HCT116 (cell line): ENCODE measurements around the gene KCNK1. TPM values are rescaled to one million over a fixed set of nuclear protein-coding genes. Genes with fewer than 3 reads are reported as not detected.

Experiments
- ATAC-seq: fragments of 200-7000 bp; cut with Tn5 transposase; 2 replicates; pipeline ENCODE4 v1.9.1; 2020; ENCODE audit warnings: mild to moderate bottlenecking, moderate library complexity
- BruUV-seq: library from RNA; stranded (reverse); fragments of 400-500 nt; replicated peaks from 2 replicates; lab custom pipeline; 2021; lab: Mats Ljungman, UMichigan
- CTCF ChIA-PET: fragments of 300-600 bp; sonication (Branson Sonifier 250); formaldehyde crosslinking; loops from one replicate; lab custom pipeline; 2021; ENCODE audit warnings: antibody characterized with exemption; lab: Charles Lee
- POLR2A ChIA-PET: fragments of 300-600, 350-600 bp; sonication (Branson Sonifier 250); formaldehyde crosslinking; loops from one replicate; lab custom pipeline; 2021; ENCODE audit warnings: antibody characterized with exemption; lab: Charles Lee
- RAD21 ChIA-PET, 2 experiments: fragments of 300-600 bp; sonication (Branson Sonifier 250); formaldehyde crosslinking; loops; one replicate each; lab custom pipeline; 2023; ENCODE audit warnings: low total read pairs in 2 of 2; ENCODE audit not compliant: uncharacterized antibody in 2 of 2, unreplicated experiment in 2 of 2, low non-redundant PET in 1 of 2; lab: Charles Lee
- DNase-seq: peaks from one replicate; pipeline ENCODE4 v3.0.0-alpha.2; 2010; ENCODE audit warnings: low read depth, low spot score
- H2AFZ ChIP-seq: fragments of 200-600 bp; shearing (Covaris generic), sonication (generic); 2 replicates; pipeline ENCODE4 v1.6.1; 2017; ENCODE audit warnings: low read depth, mixed run types, mixed read lengths, antibody characterized with exemption, low read length; ENCODE audit not compliant: poor library complexity, severe bottlenecking
- H3K27ac ChIP-seq: 2 replicates; pipeline ENCODE4 v1.5.1; 2012; ENCODE audit warnings: low read depth, low read length
- H3K27me3 ChIP-seq: fragments of 200-600 bp; sonication (generic); 2 replicates; pipeline ENCODE4 v1.6.1; 2016; ENCODE audit warnings: mixed run types, low read length, mixed read lengths; ENCODE audit not compliant: insufficient read depth
- H3K36me3 ChIP-seq, 2 experiments: fragments of 200-500 bp in 1 of 2; fragments of 200-600 bp in 1 of 2; sonication (Bioruptor generic) in 1 of 2; sonication (generic) in 1 of 2; 2 replicates each; pipeline versions ENCODE4 v1.5.1 to v1.6.1; 2014 to 2016; ENCODE audit warnings: low read length in 2 of 2, inconsistent platforms in 1 of 2, mixed read lengths in 1 of 2, mixed run types in 1 of 2; ENCODE audit not compliant: insufficient read depth in 2 of 2, control insufficient read depth in 1 of 2
- H3K4me1 ChIP-seq, 2 experiments: fragments of 200-600 bp in 1 of 2; sonication (generic) in 1 of 2; 2 replicates each; pipeline versions ENCODE4 v1.5.1 to v1.6.1; 2012 to 2017; ENCODE audit warnings: low read length in 2 of 2, inconsistent platforms in 1 of 2, mild to moderate bottlenecking in 1 of 2, mixed read lengths in 1 of 2, mixed run types in 1 of 2, moderate library complexity in 1 of 2; ENCODE audit not compliant: insufficient read depth in 2 of 2, control insufficient read depth in 1 of 2
- H3K4me2 ChIP-seq: fragments of 200-600 bp; sonication (generic); 2 replicates; pipeline ENCODE4 v1.6.1; 2017; ENCODE audit warnings: mixed run types, low read length, mixed read lengths
- H3K4me3 ChIP-seq, 2 experiments: fragments of 200-600 bp in 1 of 2; sonication (generic) in 1 of 2; replicated peaks in 1 of 2; 2 replicates each; pipeline ENCODE4 v1.5.1; 2011 to 2016; ENCODE audit warnings: low read length in 2 of 2, control low read depth in 1 of 2, low read depth in 1 of 2, mild to moderate bottlenecking in 1 of 2, mixed read lengths in 1 of 2, mixed run types in 1 of 2
- H3K79me2 ChIP-seq: fragments of 200-600 bp; sonication (generic); 2 replicates; pipeline ENCODE4 v1.6.1; 2017; ENCODE audit warnings: mild to moderate bottlenecking, mixed run types, low read length, moderate library complexity, mixed read lengths; ENCODE audit not compliant: insufficient read depth
- H3K9ac ChIP-seq: fragments of 200-600 bp; sonication (generic); 2 replicates; pipeline ENCODE4 v1.6.1; 2016; ENCODE audit warnings: low read length, mixed read lengths
- H3K9me2 ChIP-seq: fragments of 200-600 bp; sonication (generic), shearing (Covaris generic); 2 replicates; pipeline ENCODE4 v1.6.1; 2017; ENCODE audit warnings: mixed run types, mild to moderate bottlenecking, moderate library complexity; ENCODE audit not compliant: insufficient read depth
- H3K9me3 ChIP-seq, 2 experiments: fragments of 200-500 bp in 1 of 2; fragments of 200-600 bp in 1 of 2; sonication (Bioruptor generic) in 1 of 2; sonication (generic) in 1 of 2; 2 replicates each; pipeline ENCODE4 v1.6.1; 2014 to 2017; ENCODE audit warnings: low read length in 2 of 2, mixed read lengths in 2 of 2, inconsistent platforms in 1 of 2, low read depth in 1 of 2, mild to moderate bottlenecking in 1 of 2, mixed run types in 1 of 2, moderate library complexity in 1 of 2; ENCODE audit not compliant: control insufficient read depth in 1 of 2, insufficient read depth in 1 of 2
- H4K20me1 ChIP-seq: fragments of 200-600 bp; sonication (generic), shearing (Covaris generic); 2 replicates; pipeline ENCODE4 v1.6.1; 2017; ENCODE audit warnings: mixed run types, mild to moderate bottlenecking, moderate library complexity; ENCODE audit not compliant: insufficient read depth
- CBX3 ChIP-seq: IDR thresholded peaks from 2 replicates; pipeline ENCODE4 v1.6.1; 2012; ENCODE audit warnings: low read depth
- CEBPB ChIP-seq: IDR thresholded peaks from 2 replicates; pipeline ENCODE4 v1.6.1; 2012; ENCODE audit warnings: low read depth
- EGR1 ChIP-seq: IDR thresholded peaks from 2 replicates; pipeline ENCODE4 v1.6.1; 2012; ENCODE audit warnings: low read depth
- ELF1 ChIP-seq: IDR thresholded peaks from 2 replicates; pipeline ENCODE4 v1.6.1; 2012; ENCODE audit warnings: low read depth, borderline replicate concordance
- EZH2 ChIP-seq: fragments of 200-600 bp; sonication (generic); IDR thresholded peaks from 2 replicates; pipeline ENCODE4 v1.6.1; 2017; ENCODE audit warnings: antibody characterized with exemption, mixed run types
- FOSL1 ChIP-seq: IDR thresholded peaks from 2 replicates; pipeline ENCODE4 v1.6.1; 2012; ENCODE audit warnings: low read depth
- JUND ChIP-seq: IDR thresholded peaks from 2 replicates; pipeline ENCODE4 v1.6.1; 2012
- RAD21 ChIP-seq: IDR thresholded peaks from 2 replicates; pipeline ENCODE4 v1.6.1; 2012; ENCODE audit warnings: low read depth, mild to moderate bottlenecking
- SIN3A ChIP-seq: IDR thresholded peaks from 2 replicates; pipeline ENCODE4 v1.6.1; 2012; ENCODE audit warnings: low read depth
- SRF ChIP-seq: IDR thresholded peaks from 2 replicates; pipeline ENCODE4 v1.6.1; 2012; ENCODE audit warnings: low read depth
- YY1 ChIP-seq: IDR thresholded peaks from 2 replicates; pipeline ENCODE4 v1.6.1; 2011; ENCODE audit warnings: low read length, low read depth, moderate library complexity, mild to moderate bottlenecking; ENCODE audit not compliant: insufficient replicate concordance; ENCODE audit errors: extremely low read depth
- ZFX ChIP-seq: fragments of 450-650 bp; IDR thresholded peaks from 2 replicates; pipeline ENCODE4 v1.6.1; 2017
- intact Hi-C: fragments of 100-400 bp; cut with micrococcal nuclease; formaldehyde crosslinking; loops from 2 replicates; pipeline ENCODE4 v1.10.0; 2022
- total RNA-seq: library from RNA; stranded (reverse); gene quantifications from one replicate; pipeline ENCODE4 v1.2.1, GENCODE V29; 2021; ENCODE audit not compliant: unreplicated experiment
- TF ChIP-seq, protein P1 (sequence below): IDR thresholded peaks from 2 replicates; pipeline ENCODE4 v1.6.1; 2012
- TF ChIP-seq, protein P2 (sequence below): IDR thresholded peaks from 2 replicates; pipeline ENCODE4 v1.6.1; 2011; ENCODE audit warnings: mild to moderate bottlenecking, low read length, moderate library complexity; ENCODE audit not compliant: insufficient replicate concordance; ENCODE audit errors: extremely low read depth
- TF ChIP-seq, protein P3 (sequence below), 3 experiments: fragments of 200-600 bp in 1 of 3; sonication (generic) in 1 of 3; IDR thresholded peaks in 2 of 3; conservative IDR thresholded peaks in 1 of 3; 2 replicates each; pipeline ENCODE4 v1.5.1; 2012 to 2017; ENCODE audit warnings: low read depth in 2 of 3, low read length in 2 of 3, antibody characterized with exemption in 1 of 3, borderline replicate concordance in 1 of 3, control low read depth in 1 of 3, mild to moderate bottlenecking in 1 of 3, mixed read lengths in 1 of 3, mixed run types in 1 of 3, moderate library complexity in 1 of 3; ENCODE audit not compliant: insufficient read depth in 1 of 3

The KCNK1 gene
- total RNA-seq, 1 experiment from 2014 or later, result 28.4 TPM

DNA sequence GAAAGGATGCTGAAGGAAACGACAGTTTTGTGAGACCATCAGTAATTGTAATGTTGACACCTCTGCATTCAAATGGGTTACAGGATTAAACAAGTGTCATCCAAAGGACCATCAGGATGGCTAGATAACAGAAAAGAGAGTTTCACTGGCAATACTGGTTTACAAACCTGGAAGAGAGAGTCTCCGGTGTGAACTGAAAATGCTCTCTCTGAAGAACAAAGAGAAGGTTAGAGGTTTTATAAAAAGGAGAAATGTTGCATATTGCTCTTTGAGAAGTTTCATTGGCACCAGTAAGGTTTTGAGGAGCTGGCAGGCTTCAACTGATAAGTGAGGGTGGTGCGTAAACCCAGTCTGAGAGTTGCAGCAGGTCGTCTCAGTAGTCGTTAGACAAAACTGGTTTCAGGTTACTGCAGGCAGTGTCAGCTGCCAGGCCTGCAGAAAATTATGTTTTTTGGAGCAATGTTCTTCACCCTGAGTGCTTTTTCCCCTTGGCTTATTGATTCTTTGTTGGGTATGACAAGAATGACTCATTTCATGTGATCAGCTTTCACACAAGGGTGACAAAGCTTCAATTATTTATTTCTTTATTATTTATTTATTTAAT lies 42.2 kb downstream of the KCNK1 start:
- TF ChIP-seq RAD21 (no peak), CEBPB (no peak), EZH2 (no peak), CBX3 (no peak), JUND (peak; percentile 6; the same call in 1 of the 2 replicates), FOSL1 (0 out of 2 replicates have a peak, but pooled peaks have one; percentile 12), SRF (no peak), EGR1 (no peak), ZFX (no peak), YY1 (no peak), SIN3A (no peak), ELF1 (no peak)
- TF ChIP-seq, protein P1, sequence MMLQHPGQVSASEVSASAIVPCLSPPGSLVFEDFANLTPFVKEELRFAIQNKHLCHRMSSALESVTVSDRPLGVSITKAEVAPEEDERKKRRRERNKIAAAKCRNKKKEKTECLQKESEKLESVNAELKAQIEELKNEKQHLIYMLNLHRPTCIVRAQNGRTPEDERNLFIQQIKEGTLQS, result no peak
- TF ChIP-seq, protein P2, sequence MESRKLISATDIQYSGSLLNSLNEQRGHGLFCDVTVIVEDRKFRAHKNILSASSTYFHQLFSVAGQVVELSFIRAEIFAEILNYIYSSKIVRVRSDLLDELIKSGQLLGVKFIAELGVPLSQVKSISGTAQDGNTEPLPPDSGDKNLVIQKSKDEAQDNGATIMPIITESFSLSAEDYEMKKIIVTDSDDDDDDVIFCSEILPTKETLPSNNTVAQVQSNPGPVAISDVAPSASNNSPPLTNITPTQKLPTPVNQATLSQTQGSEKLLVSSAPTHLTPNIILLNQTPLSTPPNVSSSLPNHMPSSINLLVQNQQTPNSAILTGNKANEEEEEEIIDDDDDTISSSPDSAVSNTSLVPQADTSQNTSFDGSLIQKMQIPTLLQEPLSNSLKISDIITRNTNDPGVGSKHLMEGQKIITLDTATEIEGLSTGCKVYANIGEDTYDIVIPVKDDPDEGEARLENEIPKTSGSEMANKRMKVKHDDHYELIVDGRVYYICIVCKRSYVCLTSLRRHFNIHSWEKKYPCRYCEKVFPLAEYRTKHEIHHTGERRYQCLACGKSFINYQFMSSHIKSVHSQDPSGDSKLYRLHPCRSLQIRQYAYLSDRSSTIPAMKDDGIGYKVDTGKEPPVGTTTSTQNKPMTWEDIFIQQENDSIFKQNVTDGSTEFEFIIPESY, result no peak
- TF ChIP-seq, protein P3, sequence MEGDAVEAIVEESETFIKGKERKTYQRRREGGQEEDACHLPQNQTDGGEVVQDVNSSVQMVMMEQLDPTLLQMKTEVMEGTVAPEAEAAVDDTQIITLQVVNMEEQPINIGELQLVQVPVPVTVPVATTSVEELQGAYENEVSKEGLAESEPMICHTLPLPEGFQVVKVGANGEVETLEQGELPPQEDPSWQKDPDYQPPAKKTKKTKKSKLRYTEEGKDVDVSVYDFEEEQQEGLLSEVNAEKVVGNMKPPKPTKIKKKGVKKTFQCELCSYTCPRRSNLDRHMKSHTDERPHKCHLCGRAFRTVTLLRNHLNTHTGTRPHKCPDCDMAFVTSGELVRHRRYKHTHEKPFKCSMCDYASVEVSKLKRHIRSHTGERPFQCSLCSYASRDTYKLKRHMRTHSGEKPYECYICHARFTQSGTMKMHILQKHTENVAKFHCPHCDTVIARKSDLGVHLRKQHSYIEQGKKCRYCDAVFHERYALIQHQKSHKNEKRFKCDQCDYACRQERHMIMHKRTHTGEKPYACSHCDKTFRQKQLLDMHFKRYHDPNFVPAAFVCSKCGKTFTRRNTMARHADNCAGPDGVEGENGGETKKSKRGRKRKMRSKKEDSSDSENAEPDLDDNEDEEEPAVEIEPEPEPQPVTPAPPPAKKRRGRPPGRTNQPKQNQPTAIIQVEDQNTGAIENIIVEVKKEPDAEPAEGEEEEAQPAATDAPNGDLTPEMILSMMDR (IDR thresholded peaks at IDR 0.05 in 2 of 3, conservative IDR thresholded peaks at IDR 0.05 in 1 of 3; ENCODE audit: borderline replicate concordance in 1 of 3, insufficient read depth in 1 of 3, low read depth in 2 of 3, low read length in 2 of 3), result no peak
- Histone ChIP-seq H2AFZ (no peak overlapping the region), H3K9me2 (no peaks in the 10 kb centered on the region), H3K79me2 (peaks cover 18% of the 10 kb centered on the region), H3K27ac (no peak overlapping the region), H3K9ac (no peak overlapping the region), H3K4me3 (no peak overlapping the region), H3K4me1 (peaks cover 29 to 50% of the 10 kb centered on the region in 2 experiments), H3K36me3 (no peaks in the 10 kb centered on the region), H3K9me3 (no peaks in the 10 kb centered on the region), H3K27me3 (no peaks in the 10 kb centered on the region), H4K20me1 (no peaks in the 10 kb centered on the region), H3K4me2 (peak overlapping the region; percentile 68)
- intact Hi-C loops, result no loop called here
- RAD21 ChIA-PET, result no interaction called here
- CTCF ChIA-PET, result no interaction called here
- peak; percentile 37; the same call in 1 of the 2 replicates for ATAC-seq
- no TSS peak for BruUV-seq
- POLR2A ChIA-PET, result no interaction called here
- no peak for DNase-seq
